Mesendoderm (in vitro differentiated cells): ENCODE results near the gene AGAP1.

ENCODE experiments used
- DNase-seq: peaks from one replicate; pipeline ENCODE4 v3.0.0; 2013
- H2AK5ac ChIP-seq: 2 replicates; pipeline ENCODE4 v1.6.1; 2013; ENCODE audit warnings: low read length, inconsistent platforms
- H2BK120ac ChIP-seq: 2 replicates; pipeline ENCODE4 v1.6.1; 2013; ENCODE audit warnings: low read depth, mild to moderate bottlenecking, low read length, moderate library complexity, mixed read lengths
- H2BK15ac ChIP-seq: replicated peaks from 2 replicates; pipeline ENCODE4 v1.6.1; 2013; ENCODE audit warnings: low read depth, mild to moderate bottlenecking, moderate library complexity
- H2BK5ac ChIP-seq: 2 replicates; pipeline ENCODE4 v1.6.1; 2013; ENCODE audit warnings: low read length, inconsistent platforms
- H3K18ac ChIP-seq: 2 replicates; pipeline ENCODE4 v1.6.1; 2013; ENCODE audit warnings: mild to moderate bottlenecking, low read length, mixed read lengths
- H3K23ac ChIP-seq: one replicate; pipeline ENCODE4 v1.6.1; 2013; ENCODE audit warnings: low read length
- H3K27ac ChIP-seq: 2 replicates; pipeline ENCODE4 v1.5.1; 2013; ENCODE audit warnings: low read depth, mild to moderate bottlenecking, inconsistent platforms, low read length, moderate library complexity
- H3K27me3 ChIP-seq: 2 replicates; pipeline ENCODE4 v1.6.1; 2013; ENCODE audit warnings: low read length, control low read depth, mild to moderate bottlenecking, inconsistent platforms; ENCODE audit not compliant: insufficient read depth, poor library complexity
- H3K36me3 ChIP-seq: 2 replicates; pipeline ENCODE4 v1.6.1; 2013; ENCODE audit warnings: low read length, inconsistent platforms; ENCODE audit not compliant: control insufficient read depth, insufficient read depth
- H3K4ac ChIP-seq: one replicate; pipeline ENCODE4 v1.6.1; 2013; ENCODE audit warnings: low read depth, mild to moderate bottlenecking, low read length, moderate library complexity
- H3K4me1 ChIP-seq: 2 replicates; pipeline ENCODE4 v1.6.1; 2013; ENCODE audit warnings: low read depth, low read length, inconsistent platforms; ENCODE audit not compliant: control insufficient read depth
- H3K4me2 ChIP-seq: 2 replicates; pipeline ENCODE4 v1.6.1; 2013; ENCODE audit warnings: low read length
- H3K4me3 ChIP-seq: 2 replicates; pipeline ENCODE4 v1.5.1; 2013; ENCODE audit warnings: mild to moderate bottlenecking, low read length
- H3K56ac ChIP-seq: one replicate; pipeline ENCODE4 v1.6.1; 2013; ENCODE audit warnings: low read length
- H3K79me1 ChIP-seq: 2 replicates; pipeline ENCODE4 v1.6.1; 2013; ENCODE audit warnings: low read length, inconsistent platforms
- H3K79me2 ChIP-seq: 2 replicates; pipeline ENCODE4 v1.6.1; 2013; ENCODE audit warnings: mild to moderate bottlenecking, low read length; ENCODE audit not compliant: control insufficient read depth, insufficient read depth
- H3K9ac ChIP-seq: 2 replicates; pipeline ENCODE4 v1.6.1; 2013; ENCODE audit warnings: low read length, inconsistent platforms
- H4K5ac ChIP-seq: one replicate; pipeline ENCODE4 v1.6.1; 2013; ENCODE audit warnings: low read length
- H4K8ac ChIP-seq: one replicate; pipeline ENCODE4 v1.6.1; 2013; ENCODE audit warnings: low read depth, mild to moderate bottlenecking, control low read depth, low read length, moderate library complexity
- WGBS: extraction: QIAGEN DNeasy Blood & Tissue Kit; methylation state at CpG from one replicate; pipeline ENCODE4 v1.1.7; 2013; ENCODE audit warnings: low lambda C conversion rate, missing lambda C conversion rate; ENCODE audit not compliant: insufficient coverage; ENCODE audit errors: extremely low coverage; 5-methylcytosine and 5-hydroxymethylcytosine counted together

Gene AGAP1

DNA sequence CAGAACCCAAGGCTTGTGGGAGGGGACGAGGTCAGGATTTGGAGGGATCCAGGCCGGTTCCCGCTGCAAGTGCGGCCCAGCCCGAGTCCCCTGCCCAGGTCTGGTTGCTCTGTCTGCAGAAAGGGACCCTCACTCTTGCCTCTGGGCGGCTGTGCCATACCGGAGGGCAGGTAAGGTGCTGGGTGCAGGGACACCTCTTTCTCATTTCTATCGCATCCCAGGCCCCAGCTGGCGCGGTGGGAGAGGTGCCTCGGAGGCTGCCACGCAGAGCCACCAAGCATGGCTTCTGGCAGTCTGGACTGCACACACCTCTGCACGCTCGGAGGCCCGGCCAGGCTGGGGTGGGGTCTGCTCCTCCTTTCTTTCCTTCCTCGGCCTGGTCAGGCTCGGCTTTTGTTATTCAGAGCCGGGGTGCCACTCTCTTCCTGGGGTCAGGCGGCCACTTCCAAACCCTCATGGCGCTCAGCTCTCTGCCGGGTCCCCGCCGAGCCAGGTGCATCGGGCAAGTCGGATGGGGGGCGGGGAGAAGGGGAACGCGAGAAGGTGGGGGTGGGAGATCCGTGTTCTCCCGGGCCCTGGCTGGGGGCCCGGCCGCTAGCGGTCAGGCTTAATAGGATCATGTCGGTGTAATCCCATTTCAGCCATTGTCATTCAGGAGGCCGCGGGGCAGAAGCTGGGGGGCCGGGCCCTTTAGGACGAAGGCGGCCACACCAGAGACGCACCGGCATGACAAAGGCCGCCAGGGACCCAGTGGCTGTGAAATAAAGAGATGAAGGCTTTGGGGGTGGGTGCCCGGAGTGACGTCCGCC, 665.3 kb downstream of the AGAP1 start:
- Histone ChIP-seq H2BK5ac (no peak overlapping the region), H3K4me1 (no peaks in the 10 kb centered on the region), H3K18ac (no peak overlapping the region), H2BK120ac (no peak overlapping the region), H3K4me2 (no peak overlapping the region), H3K79me1 (no peaks in the 10 kb centered on the region), H3K9ac (no peak overlapping the region), H3K23ac (no peak overlapping the region), H3K79me2 (no peaks in the 10 kb centered on the region), H2AK5ac (no peak overlapping the region), H3K56ac (no peak overlapping the region), H4K5ac (no peak overlapping the region), H3K36me3 (no peaks in the 10 kb centered on the region), H3K27me3 (peaks cover 59% of the 10 kb centered on the region), H3K27ac (no peak overlapping the region), H3K4me3 (no peak overlapping the region), H2BK15ac (no peak overlapping the region), H4K8ac (no peak overlapping the region), H3K4ac (no peak overlapping the region)
- DNase-seq: no peak
- no CpG with 5 or more reads among the region's 45 CpGs for WGBS

DNA sequence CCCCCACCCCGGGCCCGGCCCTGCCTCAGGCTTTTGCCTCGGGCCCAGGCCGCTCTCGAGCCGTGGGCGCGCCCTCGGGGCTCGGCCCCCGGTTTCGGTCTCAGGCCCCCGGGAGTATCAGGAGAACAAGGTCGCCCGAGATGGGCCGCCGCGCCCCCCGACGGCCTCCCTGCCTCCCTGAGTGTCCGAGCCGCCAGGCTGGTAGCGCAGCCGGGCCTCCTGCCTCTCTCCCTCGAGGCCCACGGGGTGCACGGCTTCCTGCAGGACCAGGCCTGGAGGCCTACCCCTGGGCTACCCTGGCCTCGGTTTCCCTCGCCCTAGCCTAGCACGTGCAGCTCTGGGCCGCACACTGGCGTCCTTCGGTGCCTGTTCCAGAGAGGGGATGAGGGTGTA, 665.9 kb downstream of the AGAP1 start:
- Histone ChIP-seq H3K79me2 (no peaks in the 10 kb centered on the region), H3K56ac (no peak overlapping the region), H2BK120ac (no peak overlapping the region), H3K9ac (no peak overlapping the region), H3K36me3 (no peaks in the 10 kb centered on the region), H4K5ac (no peak overlapping the region), H3K4me3 (no peak overlapping the region), H3K18ac (no peak overlapping the region), H2AK5ac (no peak overlapping the region), H4K8ac (no peak overlapping the region), H3K4ac (no peak overlapping the region), H3K23ac (no peak overlapping the region), H3K79me1 (no peaks in the 10 kb centered on the region), H2BK5ac (no peak overlapping the region), H3K4me2 (no peak overlapping the region), H2BK15ac (no peak overlapping the region), H3K4me1 (no peaks in the 10 kb centered on the region), H3K27me3 (peaks cover 61% of the 10 kb centered on the region), H3K27ac (no peak overlapping the region)
- DNase-seq: no peak
- no CpG with 5 or more reads among the region's 33 CpGs for WGBS

DNA sequence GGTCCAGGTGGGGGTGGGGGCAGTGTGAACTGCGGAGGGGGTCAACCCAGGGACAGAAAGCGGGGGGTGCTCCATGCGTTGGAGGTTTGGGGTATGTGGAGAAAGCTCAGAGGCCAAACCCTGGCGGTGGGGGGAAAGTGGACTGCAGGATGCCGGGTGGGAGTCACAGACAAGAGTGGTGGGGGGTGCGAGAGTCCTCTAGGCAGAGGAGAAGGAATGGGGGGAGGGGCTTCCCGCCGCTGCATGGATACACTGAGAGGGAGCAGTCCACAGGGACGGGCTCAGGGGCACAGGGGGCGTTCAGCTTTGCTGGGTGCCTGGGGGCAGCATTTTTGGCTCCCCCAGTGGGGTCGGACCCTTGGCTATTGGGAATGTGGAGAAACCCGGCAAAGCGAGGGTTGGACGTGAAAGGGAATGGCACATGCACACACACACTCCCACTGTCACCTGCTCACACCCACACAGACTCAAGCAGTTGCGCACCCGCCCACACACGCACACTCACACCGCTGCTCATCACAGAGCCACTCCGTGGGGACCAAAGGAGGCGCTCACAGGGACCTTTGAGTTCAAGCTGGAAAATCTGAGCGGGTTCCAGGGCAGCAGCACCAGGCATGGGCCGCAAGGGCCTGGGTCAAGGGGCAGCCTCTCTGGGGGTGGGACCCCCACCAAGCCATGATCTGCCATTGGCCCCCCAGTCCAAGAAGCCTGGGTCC, 666.7 kb downstream of the AGAP1 start:
- no peak overlapping the region for H2BK120ac ChIP-seq
- no peak for DNase-seq
- no peak overlapping the region for H2AK5ac ChIP-seq
- no peak overlapping the region for H3K9ac ChIP-seq
- H3K18ac ChIP-seq: no peak overlapping the region
- H3K36me3 ChIP-seq: no peaks in the 10 kb centered on the region
- H4K5ac ChIP-seq: no peak overlapping the region
- WGBS: no CpG with 5 or more reads among the region's 22 CpGs
- H3K27me3 ChIP-seq: peaks cover 69% of the 10 kb centered on the region
- no peaks in the 10 kb centered on the region for H3K4me1 ChIP-seq
- H3K23ac ChIP-seq: no peak overlapping the region
- H3K27ac ChIP-seq: no peak overlapping the region
- H4K8ac ChIP-seq: no peak overlapping the region
- H2BK15ac ChIP-seq: no peak overlapping the region
- H3K4ac ChIP-seq: no peak overlapping the region
- H3K4me3 ChIP-seq: no peak overlapping the region
- no peak overlapping the region for H3K4me2 ChIP-seq
- no peaks in the 10 kb centered on the region for H3K79me2 ChIP-seq
- H3K79me1 ChIP-seq: no peaks in the 10 kb centered on the region
- no peak overlapping the region for H2BK5ac ChIP-seq
- no peak overlapping the region for H3K56ac ChIP-seq

DNA sequence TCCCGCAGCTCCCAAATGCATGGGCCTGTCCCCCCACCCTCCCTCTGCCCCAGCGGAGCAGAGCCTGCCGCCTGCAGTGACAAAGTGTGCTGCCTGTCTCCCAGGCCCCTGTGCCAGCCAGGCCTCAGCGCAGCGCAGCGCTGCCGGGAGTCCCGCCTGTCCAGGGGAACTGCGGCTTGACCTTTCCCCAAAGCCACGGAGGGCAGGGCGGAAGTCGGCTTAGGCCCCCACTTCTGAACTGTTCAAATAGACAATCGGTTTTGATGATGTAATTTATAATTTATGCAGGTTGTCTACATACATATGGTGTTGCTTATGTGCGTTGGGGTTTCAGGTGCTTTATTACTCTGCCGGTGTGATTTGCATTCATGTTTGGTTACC, 667.2 kb downstream of the AGAP1 start:
- Histone ChIP-seq H3K27me3 (peaks cover 74% of the 10 kb centered on the region), H3K9ac (no peak overlapping the region), H3K79me2 (no peaks in the 10 kb centered on the region), H3K36me3 (no peaks in the 10 kb centered on the region), H4K8ac (no peak overlapping the region), H2BK120ac (no peak overlapping the region), H3K79me1 (no peaks in the 10 kb centered on the region), H3K18ac (no peak overlapping the region), H2BK5ac (no peak overlapping the region), H3K56ac (no peak overlapping the region), H3K4me1 (no peaks in the 10 kb centered on the region), H3K23ac (no peak overlapping the region), H3K27ac (no peak overlapping the region), H2BK15ac (no peak overlapping the region), H2AK5ac (no peak overlapping the region), H3K4ac (no peak overlapping the region), H3K4me3 (no peak overlapping the region), H3K4me2 (no peak overlapping the region), H4K5ac (no peak overlapping the region)
- no peak for DNase-seq
- no CpG with 5 or more reads among the region's 15 CpGs for WGBS

DNA sequence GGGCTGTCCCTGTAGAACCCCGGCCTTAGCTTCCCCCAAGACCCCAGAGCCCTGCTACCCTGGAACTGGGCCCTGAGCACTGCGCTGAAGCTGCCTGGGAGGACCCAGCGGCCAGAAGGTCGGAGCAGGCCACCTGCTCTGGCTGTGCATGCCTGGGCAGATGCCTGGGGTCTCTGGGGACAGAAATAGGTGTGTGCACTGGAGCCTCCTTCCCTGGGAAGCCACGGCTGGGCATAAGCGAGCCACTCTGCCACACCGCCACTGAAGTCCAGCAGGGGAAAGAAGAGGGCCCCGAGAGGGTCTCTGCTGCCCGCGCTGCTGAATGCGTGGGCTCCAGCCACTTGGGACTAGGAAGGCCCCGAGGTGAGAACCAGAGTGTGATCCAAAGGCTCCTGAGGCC, 667.7 kb downstream of the AGAP1 start:
- H2BK5ac ChIP-seq: no peak overlapping the region
- H3K4ac ChIP-seq: no peak overlapping the region
- H3K36me3 ChIP-seq: no peaks in the 10 kb centered on the region
- no peak overlapping the region for H3K27ac ChIP-seq
- H2BK15ac ChIP-seq: no peak overlapping the region
- no peak overlapping the region for H3K56ac ChIP-seq
- no peak overlapping the region for H4K8ac ChIP-seq
- no peaks in the 10 kb centered on the region for H3K4me1 ChIP-seq
- H3K4me2 ChIP-seq: no peak overlapping the region
- no peak for DNase-seq
- H2BK120ac ChIP-seq: no peak overlapping the region
- H4K5ac ChIP-seq: no peak overlapping the region
- H3K9ac ChIP-seq: no peak overlapping the region
- WGBS: no CpG with 5 or more reads among the region's 12 CpGs
- no peak overlapping the region for H2AK5ac ChIP-seq
- H3K79me2 ChIP-seq: no peaks in the 10 kb centered on the region
- H3K23ac ChIP-seq: no peak overlapping the region
- no peak overlapping the region for H3K18ac ChIP-seq
- no peak overlapping the region for H3K4me3 ChIP-seq
- H3K79me1 ChIP-seq: no peaks in the 10 kb centered on the region
- peaks cover 79% of the 10 kb centered on the region for H3K27me3 ChIP-seq
